RKO (cell line): Measurements from ENCODE around the gene MAP6.
"Not testable (repeated sequence)": the region's sequence is repeated elsewhere in the genome, so short reads cannot be mapped to it uniquely, and the experiment has no call there.

ENCODE experiments used
- DNase-seq: peaks from one replicate; pipeline ENCODE4 v3.0.0-alpha.2; 2016; ENCODE audit warnings: low spot score

Gene MAP6

DNA sequence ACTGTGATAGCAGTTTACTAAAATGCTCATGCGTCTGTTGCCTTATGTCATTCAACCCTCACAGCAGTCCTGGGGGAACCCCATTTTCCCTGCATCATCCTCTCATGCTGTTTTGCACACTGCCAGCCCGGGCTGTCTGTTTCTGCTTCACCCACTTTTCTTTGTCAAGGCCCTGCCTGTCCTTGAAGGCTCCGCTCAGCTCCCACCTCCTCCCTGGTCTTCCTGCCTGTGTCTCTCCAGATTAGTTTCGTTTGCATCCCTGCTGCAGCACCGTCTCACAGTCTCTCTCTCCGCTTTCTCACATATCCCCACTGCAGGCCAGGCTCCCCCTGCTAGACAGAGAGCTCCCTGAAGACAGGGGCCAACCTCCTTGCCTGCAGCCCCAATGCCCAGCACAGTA is 76.9 kb downstream of the MAP6 start:
- no peak for DNase-seq

DNA sequence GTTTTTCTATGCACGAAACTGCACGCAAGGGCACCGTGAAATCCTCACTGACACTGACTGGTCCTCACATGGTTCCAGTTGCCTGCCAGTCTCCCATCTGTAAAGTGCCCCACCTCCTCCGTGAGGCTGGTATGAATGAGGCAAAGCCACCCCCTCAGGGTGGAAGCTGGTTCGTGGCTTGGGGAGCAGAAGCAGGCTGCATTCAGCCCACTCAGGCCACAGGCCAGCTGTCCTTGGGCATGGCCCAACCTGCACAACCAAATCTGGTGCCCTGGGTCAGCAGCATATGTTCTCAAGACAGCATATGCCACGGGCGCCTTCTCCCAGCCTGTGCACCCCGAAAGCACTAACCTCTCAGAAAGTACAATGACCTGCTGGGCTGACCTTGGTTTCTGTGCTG is 77.5 kb downstream of the MAP6 start:
- DNase-seq: no peak

DNA sequence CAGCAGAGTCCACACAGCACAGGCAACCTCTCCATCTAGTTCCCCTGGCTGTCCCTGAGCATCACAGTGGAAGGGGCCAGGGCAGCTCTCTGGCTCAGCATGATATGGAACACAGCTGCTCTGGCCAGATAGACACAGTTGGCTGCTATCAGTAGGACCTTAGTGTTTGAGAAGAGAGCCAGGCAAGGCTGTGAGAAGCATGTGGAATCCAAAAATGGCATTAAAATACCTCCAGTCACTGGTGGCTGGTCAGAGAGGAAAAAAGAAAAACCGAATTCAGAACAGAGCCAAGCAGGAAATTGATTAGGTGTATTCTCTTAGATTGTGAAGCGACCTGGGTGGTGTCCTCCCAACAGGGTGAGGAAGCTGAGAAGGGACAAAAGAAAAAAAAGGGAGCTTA is 78.9 kb downstream of the MAP6 start:
- no peak for DNase-seq

DNA sequence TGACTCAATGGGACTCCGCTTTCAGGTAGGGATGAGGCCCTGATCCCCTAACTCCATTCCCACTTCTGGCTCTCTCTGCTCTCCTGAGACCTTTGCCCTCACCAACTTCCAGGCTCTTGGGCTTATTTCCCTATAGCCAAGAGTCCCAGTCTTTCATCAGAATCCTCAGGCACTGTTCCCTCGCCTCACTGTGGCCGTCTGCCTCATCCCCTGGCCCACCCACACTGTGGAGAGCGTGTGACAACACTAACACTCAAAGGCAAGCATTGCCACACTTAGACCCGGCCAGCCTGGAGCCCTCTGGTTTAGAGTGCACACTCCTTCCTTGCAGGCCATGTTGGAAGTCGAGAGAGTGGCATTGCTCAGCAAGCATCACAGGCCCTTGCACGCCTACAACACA is 79.8 kb downstream of the MAP6 start:
- no peak for DNase-seq

DNA sequence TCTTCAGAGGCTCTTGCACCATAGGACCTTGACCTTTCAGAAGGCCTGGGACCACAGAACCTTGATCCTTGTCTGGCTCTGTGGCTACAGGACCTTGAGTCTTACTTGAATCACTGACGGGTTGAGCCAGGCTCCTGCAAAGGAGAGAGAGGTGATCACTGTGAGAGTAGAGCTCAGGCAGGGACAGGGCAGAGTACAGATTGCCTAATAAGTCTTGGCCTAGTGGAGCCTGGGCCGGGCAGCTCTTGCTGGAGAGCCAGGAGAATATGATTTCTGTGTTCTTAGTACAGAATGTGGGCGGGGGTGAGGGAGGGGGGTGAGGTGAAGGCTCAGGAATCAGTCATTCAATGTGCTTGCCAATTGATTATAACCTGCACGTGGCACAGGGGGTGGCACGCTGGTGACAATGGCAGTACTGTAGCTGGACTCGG is 80.8 kb downstream of the MAP6 start:
- no peak for DNase-seq

DNA sequence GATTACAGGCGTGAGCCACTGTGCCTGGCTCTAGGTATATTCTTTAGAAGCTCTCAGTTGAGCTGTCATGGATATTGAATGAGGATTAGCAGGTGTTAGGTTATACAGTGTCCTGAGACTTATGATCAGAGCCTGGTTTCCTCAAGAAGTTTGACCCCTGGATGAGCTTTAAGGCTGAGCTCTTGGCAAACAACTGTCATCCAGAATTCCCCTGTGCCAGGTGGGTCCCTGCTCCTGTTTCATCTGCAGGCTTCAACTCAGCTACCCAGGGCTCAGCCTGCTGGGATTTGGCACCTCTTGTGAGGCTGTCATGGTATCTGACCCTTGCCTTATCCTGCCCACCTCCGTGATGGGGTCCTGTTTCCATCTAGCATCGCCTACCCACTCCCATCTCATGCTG is 82.4 kb downstream of the MAP6 start:
- no peak for DNase-seq

DNA sequence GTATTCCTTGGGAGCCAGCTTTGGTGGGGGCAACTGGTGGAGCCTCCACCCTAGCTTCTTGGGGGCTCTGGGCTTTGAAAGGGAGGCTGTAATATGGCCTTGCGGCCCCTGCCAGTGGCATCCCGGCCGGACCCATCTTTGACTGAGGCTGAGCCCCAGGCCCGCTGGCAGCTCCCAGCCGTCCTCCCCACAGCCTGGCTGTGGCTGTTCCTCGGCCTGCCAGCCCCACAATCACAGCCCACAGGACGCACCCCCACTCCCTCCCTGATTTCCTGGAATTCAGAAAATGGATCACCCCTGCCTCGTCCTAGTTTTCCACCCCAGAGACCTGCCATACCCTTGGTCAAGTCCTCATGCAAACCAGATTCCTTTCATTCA is 83.6 kb downstream of the MAP6 start:
- DNase-seq: no peak

DNA sequence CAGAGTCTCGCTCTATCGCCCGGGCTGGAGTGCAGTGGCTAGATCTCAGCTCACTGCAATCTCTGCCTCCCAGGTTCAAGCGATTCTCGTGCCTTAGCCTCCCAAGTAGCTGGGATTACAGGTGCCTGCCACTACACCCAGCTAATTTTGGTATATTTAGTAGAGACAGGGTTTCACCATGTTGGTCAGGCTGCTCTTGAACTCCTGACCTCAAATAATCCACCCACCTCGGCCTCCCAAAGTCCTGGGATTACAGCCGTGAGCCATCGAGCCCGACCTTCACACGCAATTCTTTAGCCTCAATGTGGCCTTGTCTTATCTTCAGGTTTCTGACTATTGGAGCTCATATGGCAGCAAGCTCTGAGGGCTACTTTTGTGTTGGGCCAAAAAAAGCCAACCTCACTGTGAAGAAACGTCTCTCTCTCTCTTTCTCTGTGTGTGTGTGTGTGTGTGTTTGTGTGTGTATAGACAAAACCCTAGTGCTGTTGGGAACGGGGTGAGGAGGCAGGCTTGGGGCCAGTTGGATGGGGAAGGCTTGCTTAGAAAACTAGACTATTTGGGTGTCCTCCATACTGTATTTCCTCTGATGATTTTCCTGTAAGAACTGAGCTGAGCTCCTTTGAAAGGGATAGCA is 84.1 kb downstream of the MAP6 start:
- not testable (repeated sequence) for DNase-seq

DNA sequence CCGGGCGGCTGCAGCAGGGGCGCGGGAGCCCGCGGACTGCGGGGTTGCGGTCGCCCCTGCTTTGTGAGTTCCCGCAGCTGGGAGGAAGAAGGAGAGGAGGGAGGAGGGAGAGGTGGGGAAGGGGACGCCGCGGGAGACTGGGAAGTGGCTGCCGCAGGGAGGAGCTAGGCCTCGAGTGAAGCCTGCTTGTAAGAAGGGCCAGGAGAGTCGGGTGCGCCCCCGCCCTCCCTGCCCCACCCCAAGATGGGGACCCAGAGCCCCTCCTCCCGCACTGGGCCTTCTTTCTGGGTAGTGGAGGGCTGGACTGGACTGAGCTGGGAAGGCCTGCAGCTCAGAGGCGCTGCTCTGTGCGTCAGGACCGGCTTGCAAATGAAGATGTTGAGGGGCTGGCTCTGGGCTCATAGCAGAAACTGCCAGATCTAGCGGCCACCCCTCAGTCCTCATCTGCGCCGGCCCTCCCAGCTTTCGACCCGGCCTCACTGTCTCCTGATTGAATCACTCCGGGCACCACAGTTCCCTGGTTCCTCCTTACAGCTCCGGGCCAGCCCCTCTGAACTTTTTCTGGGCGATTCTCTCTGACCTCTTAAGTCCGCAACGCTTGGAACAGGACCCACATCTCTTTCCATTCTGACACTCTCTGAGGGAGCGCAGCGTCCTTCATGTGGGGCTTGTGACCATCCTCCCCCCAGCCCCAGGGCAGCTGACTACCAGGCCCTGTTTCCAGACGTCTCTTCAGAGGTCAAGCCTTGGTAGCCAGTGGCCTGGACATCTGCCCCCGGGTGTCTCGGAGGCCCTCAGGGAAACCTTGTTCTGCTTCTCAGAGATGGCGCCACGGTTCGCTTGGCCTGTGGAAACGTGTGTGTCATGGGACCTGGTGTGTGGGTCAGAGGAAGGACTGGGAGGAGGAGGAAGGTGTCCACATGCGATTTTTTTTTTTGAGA is 84.8 kb downstream of the MAP6 start:
- DNase-seq: peak; percentile 45

DNA sequence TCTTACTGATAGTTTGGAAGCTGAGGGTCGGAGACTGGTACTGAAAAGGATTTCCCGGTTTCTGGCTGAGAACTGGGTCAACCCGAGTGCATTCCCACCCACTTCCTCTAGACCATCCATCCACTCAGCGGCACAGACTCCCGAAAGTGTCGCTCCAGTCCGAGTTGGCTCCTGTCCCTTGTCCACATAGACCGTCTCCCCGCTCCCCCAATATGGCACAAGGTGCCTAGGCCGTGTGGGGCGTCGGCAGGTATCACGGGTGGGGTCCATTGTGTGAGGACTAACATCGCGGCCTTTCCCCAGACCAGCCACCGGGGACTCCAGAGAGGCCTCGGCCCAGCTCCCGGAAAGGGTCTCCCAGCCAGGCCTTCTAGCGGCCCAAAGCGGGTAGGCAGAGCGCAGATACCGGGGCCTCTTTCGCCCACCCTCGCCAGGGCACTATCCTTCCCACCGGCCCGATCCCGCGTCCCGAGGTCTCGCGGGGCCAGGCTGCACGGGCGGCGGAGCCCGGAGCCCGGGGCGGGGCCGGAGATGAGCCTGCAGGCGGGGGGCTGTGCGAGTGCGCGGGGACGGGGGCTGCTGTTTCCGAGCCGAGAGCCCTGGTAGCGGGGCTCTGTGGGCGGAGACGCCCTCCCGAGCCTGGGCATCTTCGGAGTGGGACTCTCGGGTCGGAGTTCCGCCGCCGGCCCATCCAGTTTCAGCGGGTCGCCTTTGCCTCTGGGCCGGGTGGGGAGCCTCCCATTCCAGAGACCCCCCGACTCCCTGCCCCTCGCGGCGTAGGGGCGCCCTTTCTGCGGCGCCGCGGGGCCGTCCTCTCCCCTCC is 85.7 kb downstream of the MAP6 start:
- peak; percentile 68 for DNase-seq

DNA sequence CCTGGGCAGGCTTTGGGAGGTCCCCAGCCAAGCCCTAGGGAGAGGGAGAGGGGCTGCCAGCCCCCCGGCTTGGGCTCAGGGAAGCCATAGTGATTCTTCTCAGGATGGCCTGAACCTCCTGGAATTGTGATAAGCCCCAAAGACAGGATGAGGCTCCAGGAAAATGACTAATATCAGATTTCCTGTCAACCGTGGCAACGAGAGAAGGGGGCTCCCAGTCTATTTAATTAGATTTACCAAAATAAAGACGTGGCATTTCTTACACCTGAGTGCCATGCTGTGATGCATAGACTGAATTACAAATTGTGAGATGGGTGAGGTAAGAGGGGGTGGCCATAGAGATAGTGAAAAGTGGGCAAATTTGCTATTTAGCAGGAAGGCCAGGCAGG is 86.3 kb downstream of the MAP6 start:
- no peak for DNase-seq

DNA sequence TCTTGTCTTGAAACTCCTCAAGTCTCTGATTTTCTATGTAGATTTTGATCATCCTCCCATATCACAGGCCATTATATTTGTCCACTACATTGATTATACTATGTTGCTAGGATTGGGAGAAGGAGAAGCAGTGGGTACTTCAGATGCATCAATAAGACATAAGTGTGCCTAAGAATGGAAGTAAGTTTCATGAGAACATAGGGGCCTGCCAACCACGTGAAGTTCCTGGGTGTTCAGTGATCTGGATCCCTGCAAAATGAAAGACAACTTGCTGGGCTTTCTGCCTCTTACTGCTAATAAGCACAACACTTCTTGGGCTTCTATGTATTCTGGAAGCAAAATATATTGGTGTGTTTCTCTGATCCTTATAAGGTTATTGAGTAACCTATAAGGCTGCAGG is 89.0 kb downstream of the MAP6 start:
- no peak for DNase-seq

DNA sequence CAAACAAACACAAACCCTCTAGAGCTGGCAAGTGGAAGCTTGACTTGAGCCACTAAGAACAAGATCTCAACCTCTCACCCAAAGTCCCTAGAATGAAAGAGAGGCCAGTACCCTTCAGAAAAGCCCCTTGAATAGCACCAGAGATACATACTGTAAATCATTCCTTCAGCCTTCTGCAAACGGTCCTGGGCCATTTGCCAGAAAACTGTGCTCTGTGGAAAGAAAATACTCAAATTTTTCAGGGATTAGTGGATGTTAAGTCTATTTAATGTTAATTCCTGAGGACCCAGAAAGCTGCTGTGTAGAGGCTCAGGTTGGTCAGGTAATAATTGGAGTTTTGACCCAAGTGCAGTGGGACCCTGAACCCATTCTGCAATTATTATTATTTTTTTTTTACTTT is 89.9 kb downstream of the MAP6 start:
- DNase-seq: no peak

DNA sequence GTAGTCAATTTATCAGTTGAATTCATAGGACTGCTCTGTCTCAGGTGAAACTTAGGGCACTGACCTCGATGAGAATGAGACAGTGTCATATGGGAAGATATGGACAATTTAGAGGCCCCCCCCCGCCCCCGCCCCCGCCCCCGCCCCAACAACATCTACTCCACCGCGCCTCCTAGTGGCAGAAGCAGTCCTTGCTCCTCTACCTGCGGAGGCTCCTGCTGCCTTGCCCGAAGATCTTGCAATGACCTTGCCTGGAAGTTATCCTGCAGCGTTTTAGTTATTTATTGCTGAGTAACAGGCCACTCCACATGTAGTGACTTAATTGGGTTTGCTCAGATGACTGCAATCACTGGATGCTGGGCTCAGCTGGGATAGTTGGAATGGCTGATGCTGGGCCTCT is 91.6 kb downstream of the MAP6 start:
- peak; percentile 30 for DNase-seq

DNA sequence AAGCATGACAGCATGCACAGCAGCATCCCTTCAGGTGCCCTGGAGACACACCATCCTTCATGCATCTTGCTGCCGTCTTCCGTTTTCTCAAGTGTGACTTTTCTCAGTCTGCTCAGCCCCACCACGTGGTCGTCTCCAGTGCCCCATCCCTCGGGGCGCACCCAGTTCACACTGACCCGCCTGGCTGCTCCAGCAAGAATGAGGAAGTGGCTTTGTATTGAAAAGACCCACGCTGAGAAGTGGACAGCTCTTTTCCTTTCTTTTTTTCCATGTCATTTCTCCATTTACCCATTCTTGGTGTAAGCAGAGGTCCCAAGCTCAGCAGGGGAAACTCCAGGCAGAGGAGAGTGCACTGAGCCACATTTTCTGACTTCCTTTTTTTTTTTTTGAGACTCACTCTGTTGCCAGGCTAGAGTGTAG is 92.3 kb downstream of the MAP6 start:
- no peak for DNase-seq

DNA sequence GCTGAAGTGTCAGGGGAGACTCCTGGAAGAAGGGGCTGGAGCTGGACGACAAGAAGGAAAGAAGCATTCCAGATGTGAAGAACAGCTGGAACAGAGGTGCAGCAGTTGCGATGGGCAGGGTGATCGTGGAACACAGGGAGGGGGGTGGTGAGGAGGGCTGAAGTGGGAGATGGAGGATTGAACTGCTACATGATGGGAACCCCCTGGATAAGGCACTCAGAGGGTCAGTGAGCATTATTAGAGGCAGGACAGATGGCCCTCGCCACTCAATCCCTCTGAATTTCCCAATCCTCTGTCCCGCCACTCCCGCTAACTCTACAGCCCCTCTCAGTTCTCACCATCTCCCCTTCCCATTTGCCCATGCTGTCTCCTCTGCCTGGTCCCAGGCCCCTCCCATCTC is 92.8 kb downstream of the MAP6 start:
- DNase-seq: no peak

DNA sequence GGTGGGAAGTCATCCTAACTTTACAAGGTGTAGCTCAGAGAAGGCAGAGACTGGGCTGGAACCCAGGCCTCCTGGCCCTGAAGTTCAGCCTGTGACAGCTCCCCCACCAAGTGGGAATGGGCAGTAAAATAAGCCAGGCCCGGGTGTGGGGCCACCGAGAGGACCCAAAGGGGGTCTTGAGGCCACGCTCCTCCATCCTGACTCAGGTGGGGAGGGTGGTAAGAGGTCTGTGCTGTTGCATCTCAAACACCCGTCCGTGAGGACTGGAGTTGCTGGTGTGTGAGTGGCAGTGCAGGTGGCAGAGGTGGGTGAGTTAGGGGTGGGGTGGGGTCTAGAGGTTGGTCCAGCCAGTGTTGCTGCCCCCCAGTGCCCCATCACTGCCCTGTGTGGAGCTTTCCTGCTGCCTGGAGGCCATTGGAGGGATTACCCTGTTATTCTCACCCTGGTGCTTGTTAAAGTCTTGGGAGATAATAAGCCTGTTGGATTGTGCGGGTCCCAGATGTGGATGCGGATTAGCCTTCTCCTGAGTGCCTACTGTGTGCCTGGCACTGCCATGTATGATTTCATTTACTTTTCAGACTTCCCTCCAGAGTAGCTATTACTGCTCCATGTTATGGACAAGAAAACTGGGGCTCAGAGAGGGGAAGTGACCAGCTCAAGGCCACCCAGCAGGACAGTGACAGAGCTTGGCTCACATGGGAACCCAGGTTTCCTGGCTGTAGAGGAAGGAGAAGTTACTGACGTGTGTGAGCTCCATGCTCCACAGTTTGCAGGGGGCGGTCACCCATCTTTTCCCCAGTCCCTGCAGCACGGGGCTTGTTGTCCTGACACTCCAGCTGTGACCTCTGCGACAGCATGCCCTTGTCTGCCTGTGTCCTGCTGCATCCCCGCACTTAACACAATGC is 93.9 kb downstream of the MAP6 start:
- DNase-seq: no peak

DNA sequence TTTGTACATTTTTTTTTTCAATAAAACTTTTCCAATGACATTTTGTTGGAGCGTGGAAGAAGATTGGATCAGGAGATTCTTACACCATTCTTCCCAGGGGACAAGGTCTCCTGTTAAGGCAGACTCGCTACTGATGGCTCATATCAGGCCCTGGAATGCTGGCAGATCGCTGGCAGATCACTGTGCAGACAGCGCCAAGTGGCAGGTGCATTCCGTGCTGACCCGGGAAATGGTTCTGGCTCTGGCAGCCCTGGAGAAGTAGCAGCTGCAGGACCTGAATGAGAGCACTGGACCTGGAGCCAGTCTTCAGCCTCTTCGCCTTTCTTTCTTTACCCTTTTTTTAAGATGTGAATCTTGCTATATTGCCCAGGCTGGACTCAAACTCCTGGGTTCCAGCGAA is 96.1 kb downstream of the MAP6 start:
- DNase-seq: no peak

DNA sequence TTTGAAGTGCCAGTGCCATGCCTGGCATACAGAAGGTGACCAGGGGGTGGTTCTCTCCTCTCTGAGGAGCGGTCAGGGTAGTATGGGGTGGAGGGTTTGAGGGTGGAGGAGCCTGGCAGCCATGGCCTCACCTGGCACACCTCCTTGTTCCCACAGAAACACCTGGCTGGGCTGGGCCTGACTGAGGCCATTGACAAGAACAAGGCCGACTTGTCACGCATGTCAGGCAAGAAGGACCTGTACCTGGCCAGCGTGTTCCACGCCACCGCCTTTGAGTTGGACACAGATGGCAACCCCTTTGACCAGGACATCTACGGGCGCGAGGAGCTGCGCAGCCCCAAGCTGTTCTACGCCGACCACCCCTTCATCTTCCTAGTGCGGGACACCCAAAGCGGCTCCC is 97.2 kb downstream of the MAP6 start:
- no peak for DNase-seq

DNA sequence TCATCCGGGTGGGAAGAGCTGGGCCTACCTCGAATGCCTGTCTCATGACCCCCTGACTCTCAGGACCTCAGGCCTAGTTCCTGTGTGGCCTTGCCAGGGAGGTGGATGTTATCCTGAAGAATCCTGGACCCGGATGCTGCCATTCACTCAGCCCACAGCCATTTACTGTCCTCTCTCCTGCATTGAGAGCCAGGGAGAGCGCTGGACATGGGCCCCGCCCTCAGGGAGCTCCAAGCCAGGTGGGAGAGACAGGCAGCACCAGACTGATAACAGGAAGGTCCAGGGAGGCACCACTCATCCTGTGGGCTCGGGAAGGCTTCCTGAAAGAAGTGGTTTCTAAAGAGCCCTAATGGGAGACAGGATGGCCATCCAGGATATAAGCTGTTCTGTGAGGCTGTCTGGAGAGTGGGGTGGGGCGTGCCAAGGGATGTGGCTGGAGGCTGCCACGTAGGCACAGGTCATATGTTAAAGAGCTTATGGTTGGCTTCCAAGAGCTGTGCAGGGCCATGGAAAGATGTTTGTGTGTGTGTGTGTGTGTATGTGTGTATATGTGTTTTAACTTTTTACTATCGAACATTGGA is 98.2 kb downstream of the MAP6 start:
- no peak for DNase-seq

DNA sequence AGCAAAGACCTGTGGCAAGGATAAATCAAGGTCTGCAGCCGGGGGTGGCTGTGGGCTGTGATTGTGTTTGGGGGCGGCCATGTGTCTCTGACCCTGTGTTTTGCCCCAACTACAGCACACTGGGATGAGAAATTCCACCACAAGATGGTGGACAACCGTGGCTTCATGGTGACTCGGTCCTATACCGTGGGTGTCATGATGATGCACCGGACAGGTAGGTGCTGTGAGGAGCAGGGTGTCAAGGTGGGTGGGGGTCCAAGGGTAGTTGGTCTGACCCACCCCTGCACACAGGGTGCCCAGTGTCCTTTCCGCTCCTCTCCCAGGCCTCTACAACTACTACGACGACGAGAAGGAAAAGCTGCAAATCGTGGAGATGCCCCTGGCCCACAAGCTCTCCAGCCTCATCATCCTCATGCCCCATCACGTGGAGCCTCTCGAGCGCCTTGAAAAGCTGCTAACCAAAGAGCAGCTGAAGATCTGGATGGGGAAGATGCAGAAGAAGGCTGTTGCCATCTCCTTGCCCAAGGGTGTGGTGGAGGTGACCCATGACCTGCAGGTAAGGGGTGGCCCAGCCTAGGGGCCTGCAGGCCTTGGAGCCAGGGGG is 100.1 kb downstream of the MAP6 start:
- DNase-seq: no peak
